ENCODE results near the gene PSRC1.

DNA sequence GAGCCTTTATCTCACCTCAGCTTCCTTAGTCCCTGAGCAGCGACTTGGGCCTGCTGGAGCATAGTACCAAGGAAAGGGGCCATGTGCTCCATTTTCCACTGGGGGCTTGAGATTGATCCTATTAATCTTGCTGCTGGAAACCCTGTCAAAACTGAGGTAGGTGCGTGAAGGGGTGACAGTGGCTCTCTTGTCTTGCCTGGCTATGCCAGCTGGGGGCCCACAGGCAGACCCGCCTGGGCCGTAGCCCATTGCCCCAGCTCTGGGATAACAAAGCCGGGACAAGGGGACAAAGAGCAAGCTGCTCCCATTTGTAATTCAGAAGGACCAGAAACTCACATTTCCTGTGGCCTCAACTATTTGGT lies 43.9 kb downstream of the PSRC1 start:
- no peak for TF ChIP-seq POLR2A (IDR thresholded peaks at IDR 0.05)
- TF ChIP-seq CTCF (IDR thresholded peaks at IDR 0.05) = no peak
